HL-60 (cell line): Measurements from ENCODE around the gene FGF18.
"Not testable (repeated sequence)": the region's sequence is repeated elsewhere in the genome, so short reads cannot be mapped to it uniquely, and the experiment has no call there.

ENCODE experiments used
- DNase-seq, 2 experiments: peaks; one replicate each; pipeline ENCODE4 v3.0.0-alpha.2; 2010 to 2020; ENCODE audit warnings: low read depth in 1 of 2, low spot score in 1 of 2
- H3K27ac ChIP-seq: fragments of 250-450 bp; sonication (Bioruptor Pico); replicated peaks from 2 replicates; pipeline ENCODE4 v1.5.1; 2020; ENCODE audit warnings: mild to moderate bottlenecking, moderate library complexity
- H3K27me3 ChIP-seq: fragments of 250-450 bp; sonication (Bioruptor Pico); 2 replicates; pipeline ENCODE4 v1.5.1; 2021; ENCODE audit warnings: mild to moderate bottlenecking, moderate library complexity; ENCODE audit not compliant: insufficient read depth, poor library complexity, severe bottlenecking
- H3K4me3 ChIP-seq: replicated peaks from 2 replicates; pipeline ENCODE4 v1.5.1; 2011; ENCODE audit warnings: mild to moderate bottlenecking, control low read depth, low read length; ENCODE audit not compliant: insufficient read depth
- CTCF ChIP-seq: IDR thresholded peaks from one replicate; pipeline ENCODE4 v1.5.1; 2011; ENCODE audit warnings: low read length, control low read depth, inconsistent platforms; ENCODE audit not compliant: insufficient read depth
- GABPA ChIP-seq: IDR thresholded peaks from 2 replicates; pipeline ENCODE4 v1.6.1; 2012; ENCODE audit warnings: low read depth
- POLR2AphosphoS5 ChIP-seq: IDR thresholded peaks from 2 replicates; pipeline ENCODE4 v1.6.1; 2012; ENCODE audit warnings: low read depth
- SPI1 ChIP-seq: IDR thresholded peaks from 2 replicates; pipeline ENCODE4 v1.6.1; 2012; ENCODE audit warnings: low read depth, mild to moderate bottlenecking, borderline replicate concordance
- TF ChIP-seq, protein P1 (sequence below): IDR thresholded peaks from 2 replicates; pipeline ENCODE4 v1.6.1; 2012; ENCODE audit warnings: low read depth; ENCODE audit not compliant: insufficient replicate concordance

FGF18 gene

GRCh38 chr5:171494452-171495121 lies 75.1 kb downstream of the FGF18 start:
- TF ChIP-seq POLR2AphosphoS5: no peak
- no peak for TF ChIP-seq CTCF
- TF ChIP-seq, protein P1, sequence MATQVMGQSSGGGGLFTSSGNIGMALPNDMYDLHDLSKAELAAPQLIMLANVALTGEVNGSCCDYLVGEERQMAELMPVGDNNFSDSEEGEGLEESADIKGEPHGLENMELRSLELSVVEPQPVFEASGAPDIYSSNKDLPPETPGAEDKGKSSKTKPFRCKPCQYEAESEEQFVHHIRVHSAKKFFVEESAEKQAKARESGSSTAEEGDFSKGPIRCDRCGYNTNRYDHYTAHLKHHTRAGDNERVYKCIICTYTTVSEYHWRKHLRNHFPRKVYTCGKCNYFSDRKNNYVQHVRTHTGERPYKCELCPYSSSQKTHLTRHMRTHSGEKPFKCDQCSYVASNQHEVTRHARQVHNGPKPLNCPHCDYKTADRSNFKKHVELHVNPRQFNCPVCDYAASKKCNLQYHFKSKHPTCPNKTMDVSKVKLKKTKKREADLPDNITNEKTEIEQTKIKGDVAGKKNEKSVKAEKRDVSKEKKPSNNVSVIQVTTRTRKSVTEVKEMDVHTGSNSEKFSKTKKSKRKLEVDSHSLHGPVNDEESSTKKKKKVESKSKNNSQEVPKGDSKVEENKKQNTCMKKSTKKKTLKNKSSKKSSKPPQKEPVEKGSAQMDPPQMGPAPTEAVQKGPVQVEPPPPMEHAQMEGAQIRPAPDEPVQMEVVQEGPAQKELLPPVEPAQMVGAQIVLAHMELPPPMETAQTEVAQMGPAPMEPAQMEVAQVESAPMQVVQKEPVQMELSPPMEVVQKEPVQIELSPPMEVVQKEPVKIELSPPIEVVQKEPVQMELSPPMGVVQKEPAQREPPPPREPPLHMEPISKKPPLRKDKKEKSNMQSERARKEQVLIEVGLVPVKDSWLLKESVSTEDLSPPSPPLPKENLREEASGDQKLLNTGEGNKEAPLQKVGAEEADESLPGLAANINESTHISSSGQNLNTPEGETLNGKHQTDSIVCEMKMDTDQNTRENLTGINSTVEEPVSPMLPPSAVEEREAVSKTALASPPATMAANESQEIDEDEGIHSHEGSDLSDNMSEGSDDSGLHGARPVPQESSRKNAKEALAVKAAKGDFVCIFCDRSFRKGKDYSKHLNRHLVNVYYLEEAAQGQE: no peak
- no peak for TF ChIP-seq SPI1
- no peak for TF ChIP-seq GABPA
- H3K27ac ChIP-seq: no peak overlapping the region
- no peak for DNase-seq
- no peak overlapping the region for H3K4me3 ChIP-seq
- H3K27me3 ChIP-seq: no peaks in the 10 kb centered on the region

DNA sequence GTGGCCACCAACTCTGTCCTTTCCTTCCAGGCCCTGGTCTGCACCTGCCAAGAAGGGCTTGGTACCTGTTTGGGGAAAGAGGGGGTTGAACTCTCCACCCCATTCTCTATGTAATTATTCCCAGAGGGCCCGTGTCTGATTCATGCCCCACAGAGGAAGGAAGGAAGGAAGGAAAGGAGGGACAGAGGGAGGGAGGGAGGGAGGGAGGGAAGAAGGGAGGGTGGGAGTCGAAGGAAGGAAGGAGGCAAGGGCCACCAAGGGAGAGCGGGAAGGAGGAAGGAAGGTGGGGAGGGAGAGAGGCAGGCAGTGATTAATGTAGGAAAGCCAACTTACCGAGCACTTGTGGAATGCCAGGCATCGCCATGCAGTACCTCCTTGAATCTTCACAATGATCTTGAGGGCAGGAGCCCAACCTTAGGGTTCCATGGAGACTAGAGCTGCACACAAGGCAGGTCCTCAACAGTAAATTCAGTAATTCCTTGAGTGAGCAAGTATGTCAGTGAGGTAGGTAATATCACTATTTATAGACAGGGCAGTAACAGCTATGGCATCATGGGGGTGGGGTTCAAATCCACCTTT lies 75.8 kb downstream of the FGF18 start:
- no peaks in the 10 kb centered on the region for H3K27me3 ChIP-seq
- no peak for DNase-seq
- TF ChIP-seq, protein P1: no peak
- TF ChIP-seq SPI1 (no peak), GABPA (no peak), POLR2AphosphoS5 (no peak), CTCF (no peak)
- no peak overlapping the region for H3K4me3 ChIP-seq
- H3K27ac ChIP-seq: no peak overlapping the region

- TF ChIP-seq, protein P1: no peak
- TF ChIP-seq CTCF: no peak
- TF ChIP-seq POLR2AphosphoS5: no peak
- TF ChIP-seq SPI1: no peak
- TF ChIP-seq GABPA: no peak
- Histone ChIP-seq H3K27ac (no peak overlapping the region), H3K27me3 (no peaks in the 10 kb centered on the region), H3K4me3 (no peak overlapping the region)
- DNase-seq: no peak
Measured at GRCh38 chr5:171496456-171496855, 77.0 kb downstream of the FGF18 start.

- DNase-seq, H3K4me3 ChIP-seq, H3K27ac ChIP-seq, H3K27me3 ChIP-seq: not testable (repeated sequence)
Measured at GRCh38 chr5:171497494-171497893, 78.0 kb downstream of the FGF18 start.
